Brain microvascular endothelial cell (primary cell): ENCODE results near the gene COL13A1.

Experiments used
- DNase-seq: peaks from one replicate; pipeline ENCODE4 v3.0.0-alpha.2; 2020
- H3K27ac ChIP-seq: fragments of 250-450 bp; sonication (Bioruptor Pico); 2 replicates; pipeline ENCODE4 v1.5.1; 2020; ENCODE audit warnings: mild to moderate bottlenecking, moderate library complexity
- H3K27me3 ChIP-seq: fragments of 250-450 bp; sonication (Bioruptor Pico); replicated peaks from 2 replicates; pipeline ENCODE4 v1.5.1; 2020; ENCODE audit warnings: mild to moderate bottlenecking
- H3K36me3 ChIP-seq: fragments of 250-450 bp; sonication (Bioruptor Pico); replicated peaks from 2 replicates; pipeline ENCODE4 v1.5.1; 2020; ENCODE audit warnings: mild to moderate bottlenecking
- H3K4me3 ChIP-seq: 2 replicates; pipeline ENCODE4 v1.5.1; 2011; ENCODE audit warnings: low read depth, mild to moderate bottlenecking, control low read depth, low read length, moderate library complexity
- in situ Hi-C: cut with HindIII; loops from 2 replicates; pipeline ENCODE4 v1.10.0; 2017; ENCODE audit warnings: low sequenced_read_pairs, low pct_ligation_motif_present
- TF ChIP-seq, protein P1 (sequence below): IDR thresholded peaks from 2 replicates; pipeline ENCODE4 v1.5.1; 2011; ENCODE audit warnings: low read depth, mild to moderate bottlenecking, moderate library complexity, low read length, control low read depth, inconsistent platforms; ENCODE audit errors: missing control alignments

Gene COL13A1

DNA sequence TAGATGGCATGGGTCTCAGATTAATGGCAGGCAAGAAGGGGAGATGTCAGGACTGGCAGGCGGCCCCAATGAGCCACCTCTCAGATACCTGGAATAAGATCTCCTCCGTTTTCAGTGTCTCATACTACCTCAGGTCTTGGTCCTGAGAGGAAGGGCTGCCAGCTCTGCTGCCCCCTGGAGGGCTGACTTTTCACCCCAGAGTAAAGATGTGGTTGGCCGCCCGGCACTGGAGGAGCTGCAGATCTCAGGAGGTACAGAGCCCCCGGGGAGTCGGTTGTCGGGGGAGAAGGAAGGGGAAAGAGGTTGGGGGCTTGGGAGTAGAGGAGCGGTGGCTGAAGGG lies 642 bp upstream of the COL13A1 start:
- in situ Hi-C loops: loop anchor here (10.0 kb wide), 1 partner anchor 114 kb away; no protein-coding TSS in a partner anchor
- peak overlapping the region; percentile 76 for H3K4me3 ChIP-seq
- DNase-seq: peak; percentile 58
- H3K27ac ChIP-seq: no peak overlapping the region
- no peaks in the 10 kb centered on the region for H3K36me3 ChIP-seq
- TF ChIP-seq, protein P1, sequence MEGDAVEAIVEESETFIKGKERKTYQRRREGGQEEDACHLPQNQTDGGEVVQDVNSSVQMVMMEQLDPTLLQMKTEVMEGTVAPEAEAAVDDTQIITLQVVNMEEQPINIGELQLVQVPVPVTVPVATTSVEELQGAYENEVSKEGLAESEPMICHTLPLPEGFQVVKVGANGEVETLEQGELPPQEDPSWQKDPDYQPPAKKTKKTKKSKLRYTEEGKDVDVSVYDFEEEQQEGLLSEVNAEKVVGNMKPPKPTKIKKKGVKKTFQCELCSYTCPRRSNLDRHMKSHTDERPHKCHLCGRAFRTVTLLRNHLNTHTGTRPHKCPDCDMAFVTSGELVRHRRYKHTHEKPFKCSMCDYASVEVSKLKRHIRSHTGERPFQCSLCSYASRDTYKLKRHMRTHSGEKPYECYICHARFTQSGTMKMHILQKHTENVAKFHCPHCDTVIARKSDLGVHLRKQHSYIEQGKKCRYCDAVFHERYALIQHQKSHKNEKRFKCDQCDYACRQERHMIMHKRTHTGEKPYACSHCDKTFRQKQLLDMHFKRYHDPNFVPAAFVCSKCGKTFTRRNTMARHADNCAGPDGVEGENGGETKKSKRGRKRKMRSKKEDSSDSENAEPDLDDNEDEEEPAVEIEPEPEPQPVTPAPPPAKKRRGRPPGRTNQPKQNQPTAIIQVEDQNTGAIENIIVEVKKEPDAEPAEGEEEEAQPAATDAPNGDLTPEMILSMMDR: peak; percentile 80
- H3K27me3 ChIP-seq: no peaks in the 10 kb centered on the region

DNA sequence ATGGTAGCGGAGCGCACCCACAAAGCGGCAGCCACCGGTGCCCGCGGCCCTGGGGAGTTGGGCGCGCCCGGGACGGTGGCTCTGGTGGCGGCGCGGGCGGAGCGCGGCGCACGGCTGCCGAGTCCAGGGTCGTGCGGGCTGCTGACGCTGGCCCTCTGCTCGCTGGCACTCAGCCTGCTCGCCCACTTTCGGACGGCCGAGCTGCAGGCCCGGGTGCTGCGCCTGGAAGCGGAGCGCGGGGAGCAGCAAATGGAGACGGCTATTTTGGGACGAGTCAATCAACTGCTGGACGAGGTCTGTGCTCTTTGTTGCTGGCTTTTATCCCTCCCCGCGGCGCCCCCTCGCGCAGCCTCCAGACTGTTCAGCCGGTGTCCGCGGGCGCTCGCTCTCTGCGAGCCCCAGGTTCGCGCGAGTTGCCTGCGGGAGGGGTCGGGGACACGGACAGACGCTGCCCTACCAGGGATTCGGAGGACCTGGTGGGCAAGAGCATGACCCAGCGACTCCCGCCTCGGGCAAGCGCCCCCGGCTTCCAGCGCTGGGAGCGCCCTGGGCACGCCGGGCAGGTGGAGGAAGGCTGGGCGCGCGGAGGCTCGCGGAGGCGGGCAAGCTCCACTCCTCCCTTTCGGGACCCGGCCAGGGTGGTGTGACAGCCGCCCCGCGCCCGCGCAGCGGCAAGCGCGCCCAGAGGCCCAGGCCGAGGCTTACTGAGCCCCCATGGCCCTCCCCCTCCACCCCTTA lies 887 bp downstream of the COL13A1 start:
- peak overlapping the region; percentile 17 for H3K27ac ChIP-seq
- H3K27me3 ChIP-seq: no peaks in the 10 kb centered on the region
- no peaks in the 10 kb centered on the region for H3K36me3 ChIP-seq
- DNase-seq: peak; percentile 52
- TF ChIP-seq, protein P1: peak; percentile 51
- H3K4me3 ChIP-seq: peak overlapping the region; percentile 76
- in situ Hi-C loops: loop anchor here (10.0 kb wide), 1 partner anchor 112 kb away; no protein-coding TSS in a partner anchor

- TF ChIP-seq, protein P1: no peak
- DNase-seq: no peak
- H3K27ac ChIP-seq: no peak overlapping the region
- in situ Hi-C loops: loop anchor here (10.0 kb wide), 1 partner anchor 111 kb away; no protein-coding TSS in a partner anchor
- peak overlapping the region; percentile 76 for H3K4me3 ChIP-seq
- no peaks in the 10 kb centered on the region for H3K27me3 ChIP-seq
- peaks cover 2% of the 10 kb centered on the region for H3K36me3 ChIP-seq
Observed at GRCh38 chr10:69803809-69804208, 2.1 kb downstream of the COL13A1 start.

DNA sequence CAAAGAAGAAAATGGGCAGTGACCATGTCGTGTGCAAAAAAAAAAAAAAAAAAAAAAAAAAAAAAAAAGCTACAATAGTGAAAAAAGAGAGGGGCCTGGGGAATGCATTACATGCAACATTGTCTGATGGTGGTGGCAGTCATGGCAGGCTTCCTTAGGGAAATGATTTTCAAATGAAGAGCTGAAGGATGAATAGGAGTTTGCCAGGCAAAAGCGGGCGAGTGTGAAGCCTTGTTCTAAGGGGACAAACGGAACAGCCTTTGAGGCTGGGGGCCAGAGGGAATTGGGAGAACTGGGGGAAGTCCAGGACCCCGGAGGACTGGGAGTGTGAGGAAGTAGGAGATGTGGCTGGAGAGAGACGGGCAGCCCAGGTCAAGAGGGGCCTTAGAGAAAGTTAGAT lies 3.1 kb downstream of the COL13A1 start:
- Histone ChIP-seq H3K27ac (no peak overlapping the region), H3K27me3 (no peaks in the 10 kb centered on the region), H3K36me3 (peaks cover 3% of the 10 kb centered on the region), H3K4me3 (peak overlapping the region; percentile 5)
- TF ChIP-seq, protein P1: no peak
- in situ Hi-C loops: loop anchor here (10.0 kb wide), 1 partner anchor 110 kb away; no protein-coding TSS in a partner anchor
- no peak for DNase-seq

DNA sequence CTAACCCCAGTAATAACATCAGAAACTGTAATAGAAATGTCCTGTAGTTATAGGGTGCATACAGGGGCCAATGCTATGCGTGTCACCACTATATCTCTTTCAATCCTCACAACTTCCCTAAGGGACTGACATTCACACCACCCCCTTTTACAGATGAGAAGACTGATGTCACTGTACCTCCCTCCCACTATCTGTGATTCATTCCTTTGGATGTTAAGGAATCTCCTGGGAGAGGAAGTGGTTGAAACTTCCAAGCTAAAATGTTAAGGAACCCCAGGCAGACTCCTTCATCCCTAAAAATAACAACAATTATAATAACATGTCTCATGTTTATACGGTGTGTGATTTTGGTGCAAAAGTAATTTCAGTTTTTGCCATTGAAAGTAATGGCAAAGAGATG lies 5.4 kb downstream of the COL13A1 start:
- Histone ChIP-seq H3K27ac (peak overlapping the region; percentile 23), H3K4me3 (no peak overlapping the region), H3K36me3 (peaks cover 3% of the 10 kb centered on the region), H3K27me3 (no peaks in the 10 kb centered on the region)
- TF ChIP-seq, protein P1: no peak
- DNase-seq: peak; percentile 66
- in situ Hi-C loops: loop anchor here (10.0 kb wide), 1 partner anchor 108 kb away; no protein-coding TSS in a partner anchor
